OCI-LY7 (cell line): ENCODE measurements around the gene RIMS3.

Experiments used
- EZH2phosphoT487 ChIP-seq: fragments of 200-600 bp; sonication (generic); IDR thresholded peaks from 2 replicates; pipeline ENCODE4 v1.6.1; 2018; ENCODE audit warnings: low read depth, borderline replicate concordance, mild to moderate bottlenecking, mixed run types, antibody characterized with exemption, low read length, moderate library complexity, mixed read lengths
- TF ChIP-seq, protein P1 (sequence below): fragments of 200-600 bp; sonication (generic); conservative IDR thresholded peaks from 2 replicates; pipeline ENCODE4 v1.5.1; 2014; ENCODE audit warnings: mild to moderate bottlenecking, antibody characterized with exemption, low read length, moderate library complexity, mixed read lengths

- TF ChIP-seq, protein P1, sequence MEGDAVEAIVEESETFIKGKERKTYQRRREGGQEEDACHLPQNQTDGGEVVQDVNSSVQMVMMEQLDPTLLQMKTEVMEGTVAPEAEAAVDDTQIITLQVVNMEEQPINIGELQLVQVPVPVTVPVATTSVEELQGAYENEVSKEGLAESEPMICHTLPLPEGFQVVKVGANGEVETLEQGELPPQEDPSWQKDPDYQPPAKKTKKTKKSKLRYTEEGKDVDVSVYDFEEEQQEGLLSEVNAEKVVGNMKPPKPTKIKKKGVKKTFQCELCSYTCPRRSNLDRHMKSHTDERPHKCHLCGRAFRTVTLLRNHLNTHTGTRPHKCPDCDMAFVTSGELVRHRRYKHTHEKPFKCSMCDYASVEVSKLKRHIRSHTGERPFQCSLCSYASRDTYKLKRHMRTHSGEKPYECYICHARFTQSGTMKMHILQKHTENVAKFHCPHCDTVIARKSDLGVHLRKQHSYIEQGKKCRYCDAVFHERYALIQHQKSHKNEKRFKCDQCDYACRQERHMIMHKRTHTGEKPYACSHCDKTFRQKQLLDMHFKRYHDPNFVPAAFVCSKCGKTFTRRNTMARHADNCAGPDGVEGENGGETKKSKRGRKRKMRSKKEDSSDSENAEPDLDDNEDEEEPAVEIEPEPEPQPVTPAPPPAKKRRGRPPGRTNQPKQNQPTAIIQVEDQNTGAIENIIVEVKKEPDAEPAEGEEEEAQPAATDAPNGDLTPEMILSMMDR, result no peak
- no peak for TF ChIP-seq EZH2phosphoT487
Observed at GRCh38 chr1:40606194-40606593, 59.3 kb downstream of the RIMS3 start.
